Activated CD4-positive, alpha-beta T cell treated with anti-CD3 and anti-CD28 coated beads for 4 hours (primary cell): ENCODE results near the gene TMEM120B.
A peak's percentile ranks its signal among the peaks of the same experiment; 100 is the strongest.
"Not testable (repeated sequence)": the region's sequence is repeated elsewhere in the genome, so short reads cannot be mapped to it uniquely, and the experiment has no call there.

Experiments used
- DNase-seq, 2 donors: peaks; one replicate each; pipeline ENCODE4 v3.0.0-alpha.2; 2020

Gene TMEM120B

DNA sequence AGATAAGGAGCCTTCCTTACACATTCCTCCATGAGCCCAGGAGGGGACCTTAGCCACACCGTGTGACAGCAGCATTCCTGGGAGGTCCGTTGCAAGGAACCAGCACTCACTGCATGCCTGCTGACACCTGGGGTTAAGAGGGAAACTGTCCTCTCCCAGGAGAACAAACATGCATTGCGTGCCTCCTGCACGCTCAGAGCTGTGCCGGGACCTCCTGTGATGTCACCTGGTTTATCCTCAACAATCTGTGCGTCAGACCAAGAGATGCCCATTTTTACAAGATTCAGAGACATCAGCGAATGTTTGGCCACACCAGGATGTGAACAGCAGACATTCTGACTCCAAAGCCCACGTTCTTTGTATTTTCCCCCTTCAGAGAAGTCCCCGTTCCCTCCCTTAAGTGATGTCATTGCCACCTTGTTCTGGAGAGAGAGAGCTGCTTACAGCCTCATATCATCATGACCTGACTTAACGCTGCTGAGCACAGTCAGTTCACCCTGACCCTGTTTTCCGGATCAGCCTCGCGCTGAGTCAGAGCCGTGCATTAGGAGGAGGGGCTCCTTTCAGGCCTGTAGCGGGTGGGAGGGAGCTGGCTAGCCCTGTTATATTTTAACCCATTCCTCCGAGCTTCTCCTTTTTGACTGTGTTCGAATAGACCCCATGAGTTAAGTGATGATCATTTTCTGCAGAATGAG lies 36.2 kb downstream of the TMEM120B start:
- DNase-seq, result peak; percentile 20 to 29

DNA sequence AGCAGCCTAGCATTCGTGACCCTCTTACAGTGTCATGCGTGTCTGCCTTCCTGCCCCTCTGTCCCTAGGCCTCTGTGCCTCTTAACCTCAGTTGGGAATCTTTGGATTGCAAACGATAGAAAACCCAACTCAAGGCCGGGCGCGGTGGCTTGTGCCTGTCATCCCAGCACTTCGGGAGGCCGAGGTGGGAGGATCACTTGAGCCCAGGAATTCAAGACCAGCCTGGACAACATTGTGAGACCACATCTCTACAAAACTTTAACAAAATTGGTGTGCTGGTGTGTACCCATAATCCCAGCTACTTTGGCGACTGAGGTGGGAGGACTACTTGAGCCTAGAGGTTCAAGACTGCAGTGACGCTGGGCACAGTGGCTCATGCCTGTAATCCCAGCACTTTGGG lies 36.7 kb downstream of the TMEM120B start:
- DNase-seq, result no peak

DNA sequence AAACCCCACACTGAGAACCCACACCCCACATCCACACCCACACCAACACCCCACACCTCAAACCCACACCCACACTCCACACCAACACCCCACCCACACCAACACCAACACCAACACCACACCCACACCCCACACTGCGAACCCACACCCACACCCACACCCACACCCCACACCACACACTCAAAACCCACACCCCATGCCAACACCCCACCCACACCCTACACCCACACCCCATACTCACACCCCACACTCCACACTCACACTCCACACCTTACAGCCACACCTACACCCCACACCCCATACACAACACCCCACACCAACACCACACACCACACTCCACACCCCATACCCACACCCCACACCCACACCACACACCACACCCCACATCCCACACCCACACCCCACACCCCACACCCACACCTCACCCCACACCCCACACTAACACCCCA lies 38.0 kb downstream of the TMEM120B start:
- DNase-seq, result peak in 1 of 2 donors; percentile 21

DNA sequence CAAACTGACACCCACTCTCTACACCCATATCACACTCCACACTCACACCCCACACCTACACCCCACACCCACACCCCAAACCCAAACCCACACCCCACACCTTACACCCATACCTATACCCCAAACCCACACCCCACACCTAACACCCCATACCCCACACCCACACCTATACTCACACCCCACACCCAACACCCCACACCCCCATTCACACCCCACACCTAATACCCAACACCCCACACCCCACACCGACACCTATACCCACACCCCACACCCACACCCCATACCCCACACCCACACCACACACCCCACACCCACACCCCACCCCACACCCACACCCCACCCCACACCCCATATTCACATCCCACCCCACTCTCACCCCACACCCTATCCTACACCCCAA lies 38.5 kb downstream of the TMEM120B start:
- DNase-seq, result no peak

DNA sequence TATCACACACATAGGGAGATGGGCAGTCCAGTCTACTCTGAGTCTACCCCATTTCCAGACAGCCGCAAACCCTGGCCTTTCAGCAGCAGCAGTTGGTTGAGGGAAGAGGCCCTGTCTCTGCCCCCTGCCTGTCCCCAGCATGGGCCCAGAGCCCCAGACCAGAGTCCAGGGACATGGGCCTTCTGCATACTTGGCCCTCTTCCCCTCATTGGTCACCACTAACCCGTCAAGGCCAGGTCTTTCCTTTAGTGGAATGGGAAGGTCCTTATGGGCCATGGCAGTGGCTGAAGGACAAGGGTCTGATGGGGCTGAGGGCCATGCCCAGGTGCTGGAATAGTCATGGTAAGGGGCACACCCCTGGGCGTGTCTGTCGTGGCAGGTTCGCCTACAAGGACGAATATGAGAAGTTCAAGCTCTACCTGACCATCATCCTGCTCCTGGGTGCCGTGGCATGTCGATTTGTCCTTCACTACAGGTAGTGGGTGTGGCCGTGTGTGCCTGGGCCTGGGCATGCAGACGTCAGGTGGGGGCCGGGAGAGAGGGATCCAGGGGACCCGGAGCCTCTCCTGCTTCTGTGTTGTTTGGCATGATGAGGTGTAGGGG lies 39.3 kb downstream of the TMEM120B start:
- no peak for DNase-seq

DNA sequence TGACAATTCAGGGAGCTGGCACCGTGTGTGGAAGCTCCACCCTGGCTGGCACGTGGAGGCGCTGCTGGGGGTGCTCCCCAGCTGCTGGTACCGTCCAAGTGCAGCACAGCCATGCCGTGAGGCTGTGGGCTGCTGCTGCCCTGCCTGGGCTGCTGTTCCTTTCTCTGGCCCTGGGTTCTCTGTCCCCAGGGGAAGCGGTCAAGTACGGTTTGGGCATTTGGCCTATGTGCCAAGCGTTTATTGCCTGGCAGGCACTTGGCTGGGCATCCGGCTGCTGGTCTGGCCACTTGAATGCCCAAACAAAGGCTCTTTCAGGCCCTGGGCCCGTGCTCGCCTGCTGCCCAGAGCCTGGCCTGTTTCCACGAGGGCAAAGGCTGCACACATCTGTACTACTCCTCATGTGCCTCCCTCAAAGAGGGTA lies 41.3 kb downstream of the TMEM120B start:
- DNase-seq, result no peak

DNA sequence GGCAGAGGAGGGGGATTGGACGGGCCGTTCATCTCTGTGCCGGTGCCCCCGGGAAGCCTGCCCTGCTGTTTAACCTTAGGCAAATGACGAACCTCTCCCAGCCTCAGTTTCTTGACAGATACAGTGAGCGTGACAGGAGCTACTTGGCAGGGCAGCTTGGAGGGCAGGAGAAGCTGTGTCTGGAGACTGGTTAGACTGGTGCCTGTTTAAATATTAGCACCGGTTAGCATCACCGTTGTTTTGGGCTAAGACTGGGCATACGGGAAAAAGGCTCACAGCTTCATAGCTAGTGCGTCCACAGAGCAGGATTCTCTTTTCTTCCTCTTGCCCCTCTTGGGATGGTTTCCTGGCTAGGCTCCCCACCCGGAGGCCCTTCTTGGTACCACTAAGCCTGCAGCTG lies 42.3 kb downstream of the TMEM120B start:
- no peak for DNase-seq

DNA sequence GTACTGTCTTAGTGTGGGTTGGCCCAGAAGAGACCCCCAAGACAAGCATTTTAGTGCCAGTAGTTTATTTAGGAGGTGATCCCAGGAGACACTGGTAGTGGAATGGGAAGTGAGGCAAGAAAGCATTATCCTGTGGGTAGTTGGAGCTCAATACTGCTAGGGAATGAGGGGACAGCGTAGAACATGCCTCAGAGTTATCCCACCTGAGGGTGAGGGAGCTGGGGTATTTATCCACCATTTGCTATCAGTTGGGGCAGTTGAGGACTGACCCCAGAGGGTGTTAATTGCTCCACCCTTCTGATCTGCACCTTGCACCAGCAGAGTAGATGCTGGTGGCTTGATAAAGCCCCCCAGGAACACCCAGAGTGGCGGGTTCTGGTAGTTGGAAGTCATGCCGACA lies 43.0 kb downstream of the TMEM120B start:
- no peak for DNase-seq

DNA sequence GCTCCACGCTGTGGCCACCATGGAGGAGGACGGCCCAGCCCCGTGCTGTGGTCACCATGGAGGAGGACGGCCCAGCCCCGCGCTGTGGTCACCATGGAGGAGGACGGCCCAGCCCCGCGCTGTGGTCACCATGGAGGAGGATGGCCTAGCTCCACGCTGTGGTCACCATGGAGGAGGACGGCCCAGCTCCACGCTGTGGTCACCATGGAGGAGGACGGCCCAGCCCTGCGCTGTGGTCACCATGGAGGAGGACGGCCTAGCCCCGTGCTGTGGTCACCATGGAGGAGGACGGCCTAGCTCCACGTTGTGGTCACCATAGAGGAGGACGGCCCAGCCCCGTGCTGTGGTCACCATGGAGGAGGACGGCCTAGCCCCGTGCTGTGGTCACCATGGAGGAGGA lies 46.0 kb downstream of the TMEM120B start:
- DNase-seq, result not testable (repeated sequence)

DNA sequence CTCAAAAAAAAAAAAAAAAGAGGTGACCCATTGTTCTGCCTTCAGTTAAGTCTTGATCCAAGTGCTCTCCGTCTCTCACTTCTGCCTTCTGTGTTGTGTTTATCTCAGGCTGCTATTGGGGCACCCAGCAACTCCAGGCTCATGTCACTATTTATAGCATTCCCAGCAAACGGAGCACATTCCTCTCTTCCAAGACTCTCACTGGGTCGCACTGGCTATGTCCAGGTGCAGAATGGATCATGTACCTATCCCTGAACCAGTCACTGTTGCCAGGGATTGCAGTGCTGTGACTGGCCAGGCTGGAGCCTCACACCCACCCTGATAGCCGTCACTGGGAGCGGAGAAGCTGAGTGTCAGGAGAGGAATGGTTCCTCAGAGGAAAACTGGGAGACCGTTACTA lies 49.7 kb downstream of the TMEM120B start:
- DNase-seq, result no peak

DNA sequence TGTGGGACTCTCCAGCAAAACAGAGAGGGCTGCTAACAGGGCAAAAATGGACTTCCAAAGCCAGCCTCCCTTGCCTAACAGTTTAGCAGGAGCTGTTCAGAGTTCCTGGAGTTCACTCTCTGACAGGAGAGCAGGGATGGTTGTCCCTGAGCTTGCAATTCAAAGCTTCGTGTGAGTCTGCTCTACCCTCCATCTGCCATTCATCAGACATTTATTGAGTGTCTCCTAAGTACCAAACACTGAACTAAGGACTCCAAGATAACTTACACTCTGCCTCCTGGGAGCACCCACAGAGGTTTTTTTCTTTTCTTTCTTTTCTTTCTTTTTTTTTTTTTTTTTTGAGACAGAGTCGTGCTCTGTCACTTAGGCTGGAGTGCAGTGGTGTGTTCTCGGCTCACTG lies 52.3 kb downstream of the TMEM120B start:
- DNase-seq, result no peak

DNA sequence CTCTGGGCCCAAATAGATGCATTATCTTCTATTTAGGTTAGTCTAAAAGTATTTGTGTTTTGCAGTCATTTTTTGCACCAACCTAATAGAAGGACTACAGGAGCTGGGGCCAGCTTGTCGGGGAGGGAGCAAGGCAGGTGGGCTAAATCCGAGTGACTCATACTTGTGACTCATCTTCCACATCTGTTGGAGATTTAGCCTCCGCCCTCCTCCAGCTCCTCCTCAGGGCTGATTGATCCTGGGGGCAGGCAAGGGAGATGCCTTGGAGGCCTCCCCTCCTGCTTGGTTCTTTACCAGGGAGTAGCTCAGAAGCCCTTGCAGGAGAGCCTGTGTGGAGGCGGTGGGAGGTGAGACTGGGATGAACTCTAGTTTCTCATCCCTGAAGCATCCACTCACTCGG lies 53.0 kb downstream of the TMEM120B start:
- no peak for DNase-seq

DNA sequence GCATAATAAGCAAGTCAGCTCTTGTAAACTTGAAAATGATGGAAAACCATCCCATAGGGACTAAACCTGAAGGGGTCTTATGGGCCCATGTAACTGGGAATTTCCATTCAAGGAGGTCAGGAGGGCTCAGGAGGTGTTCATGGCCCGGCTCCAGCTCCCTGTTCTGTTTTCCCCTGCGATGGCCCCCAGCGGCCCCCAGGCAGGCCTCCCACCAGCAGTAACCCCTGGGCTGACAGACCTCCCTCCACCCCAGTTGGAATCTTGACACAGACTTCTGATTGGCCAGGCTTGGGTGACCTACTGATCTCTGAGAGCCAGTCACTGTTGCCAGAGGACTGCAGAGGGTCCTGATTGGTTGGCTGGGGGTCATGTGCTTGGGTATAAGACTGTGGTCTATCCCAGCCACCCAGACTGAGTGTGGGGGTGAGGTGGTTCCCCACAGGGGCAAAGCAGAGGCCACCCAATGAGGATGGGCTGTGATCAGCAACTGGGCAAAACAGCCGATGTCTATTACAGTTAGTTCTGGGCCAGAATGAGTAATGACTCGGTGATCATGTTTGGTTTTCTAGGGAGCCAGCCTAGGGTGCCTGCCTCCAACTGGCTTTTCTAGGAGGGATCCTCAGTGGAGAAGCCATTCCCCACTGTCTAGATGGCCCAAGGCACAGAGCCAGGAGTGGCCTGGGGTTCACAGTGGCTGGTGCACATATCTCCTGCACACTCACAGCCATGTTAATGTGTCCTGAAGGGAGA lies 53.9 kb downstream of the TMEM120B start:
- no peak for DNase-seq

DNA sequence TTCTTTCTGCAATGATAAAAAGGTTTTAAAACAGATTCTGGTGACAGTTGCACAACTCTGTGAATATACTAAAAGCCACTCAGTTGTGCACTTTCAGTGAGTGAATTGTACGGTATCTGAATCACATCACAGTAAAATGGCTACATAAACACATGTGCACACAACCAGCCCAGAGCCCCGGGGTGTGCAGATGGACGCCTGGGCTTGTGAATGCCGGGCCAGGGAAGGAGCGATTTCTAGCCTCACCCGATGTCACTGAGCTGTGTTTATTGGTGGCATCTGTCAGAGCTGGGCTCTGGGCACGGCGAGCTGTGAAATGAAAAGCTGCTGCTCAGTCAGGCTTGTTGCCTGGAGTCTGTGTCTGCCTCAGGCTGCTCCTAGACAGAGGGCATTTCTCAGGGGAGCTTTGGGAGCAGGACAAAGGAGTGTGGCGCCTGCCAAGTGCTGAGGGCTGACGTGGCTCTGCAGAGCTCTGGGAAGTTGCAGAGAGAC lies 55.0 kb downstream of the TMEM120B start:
- no peak for DNase-seq

DNA sequence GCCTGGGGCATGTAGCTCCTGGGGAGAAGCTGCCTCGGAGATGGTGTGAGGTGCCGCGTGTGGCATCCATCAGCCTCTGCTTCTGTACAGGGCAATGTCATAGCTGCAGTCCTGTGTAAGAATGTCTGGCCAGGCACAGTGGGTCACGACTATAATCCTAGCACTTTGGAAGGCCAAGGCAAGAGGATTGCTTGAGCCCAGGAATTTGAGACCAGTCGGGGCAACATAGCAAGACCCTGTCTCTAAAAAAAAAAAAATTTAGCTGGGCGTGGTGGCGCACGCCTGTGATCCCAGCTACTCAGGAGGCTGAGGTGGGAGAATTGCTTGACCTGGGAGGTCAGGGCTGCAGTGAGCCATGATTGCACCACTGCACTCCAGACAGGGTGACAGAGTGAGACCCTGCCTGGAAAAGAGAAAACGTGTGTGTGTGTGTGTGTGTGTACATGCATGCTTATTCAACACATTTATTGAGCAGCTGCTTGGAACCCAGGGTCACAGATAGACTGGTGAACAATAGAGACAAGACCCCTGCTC lies 56.8 kb downstream of the TMEM120B start:
- no peak for DNase-seq

DNA sequence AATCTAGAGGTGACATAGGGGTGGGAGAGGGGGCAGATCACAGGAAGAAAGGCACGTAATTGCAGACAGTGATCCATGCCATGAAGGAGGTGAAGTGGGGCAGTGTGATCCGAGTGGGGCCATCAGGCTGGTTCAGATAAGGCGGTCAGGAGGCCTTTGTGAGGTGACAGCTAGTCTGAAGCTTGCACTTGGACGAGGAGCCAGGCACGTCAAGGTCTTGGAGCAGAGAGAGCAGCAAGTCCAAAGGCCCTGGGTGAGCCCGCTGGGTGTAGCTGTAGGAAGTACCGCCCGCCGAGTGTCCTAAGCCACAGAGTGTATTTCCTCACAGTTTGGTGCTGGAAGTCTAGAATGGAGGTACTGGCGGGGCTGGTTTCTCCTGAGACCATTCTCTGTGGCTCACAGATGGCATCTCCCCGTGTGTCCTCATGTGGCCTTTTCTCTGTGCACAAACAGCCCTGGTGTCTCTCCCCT lies 57.3 kb downstream of the TMEM120B start:
- DNase-seq, result no peak

DNA sequence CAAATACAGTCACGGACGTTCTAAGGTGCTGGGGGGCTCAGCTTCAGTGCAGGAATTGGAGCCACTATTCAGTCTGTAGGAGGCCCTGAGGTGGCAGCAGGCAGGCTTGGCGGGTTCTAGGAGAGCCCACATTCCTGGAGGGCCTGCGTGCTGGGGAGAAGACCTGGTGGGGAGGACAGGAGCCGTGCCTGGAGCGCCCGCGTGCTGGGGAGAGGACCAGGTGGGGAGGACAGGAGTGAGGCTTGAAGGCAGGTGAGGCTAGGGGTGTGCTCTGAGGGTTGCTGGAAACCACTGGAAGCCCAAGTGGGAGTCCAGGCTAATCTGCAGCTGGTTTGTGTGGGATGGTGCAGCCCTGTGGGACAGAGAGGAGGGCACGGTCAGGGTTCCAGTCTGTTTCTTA lies 57.8 kb downstream of the TMEM120B start:
- DNase-seq, result no peak

DNA sequence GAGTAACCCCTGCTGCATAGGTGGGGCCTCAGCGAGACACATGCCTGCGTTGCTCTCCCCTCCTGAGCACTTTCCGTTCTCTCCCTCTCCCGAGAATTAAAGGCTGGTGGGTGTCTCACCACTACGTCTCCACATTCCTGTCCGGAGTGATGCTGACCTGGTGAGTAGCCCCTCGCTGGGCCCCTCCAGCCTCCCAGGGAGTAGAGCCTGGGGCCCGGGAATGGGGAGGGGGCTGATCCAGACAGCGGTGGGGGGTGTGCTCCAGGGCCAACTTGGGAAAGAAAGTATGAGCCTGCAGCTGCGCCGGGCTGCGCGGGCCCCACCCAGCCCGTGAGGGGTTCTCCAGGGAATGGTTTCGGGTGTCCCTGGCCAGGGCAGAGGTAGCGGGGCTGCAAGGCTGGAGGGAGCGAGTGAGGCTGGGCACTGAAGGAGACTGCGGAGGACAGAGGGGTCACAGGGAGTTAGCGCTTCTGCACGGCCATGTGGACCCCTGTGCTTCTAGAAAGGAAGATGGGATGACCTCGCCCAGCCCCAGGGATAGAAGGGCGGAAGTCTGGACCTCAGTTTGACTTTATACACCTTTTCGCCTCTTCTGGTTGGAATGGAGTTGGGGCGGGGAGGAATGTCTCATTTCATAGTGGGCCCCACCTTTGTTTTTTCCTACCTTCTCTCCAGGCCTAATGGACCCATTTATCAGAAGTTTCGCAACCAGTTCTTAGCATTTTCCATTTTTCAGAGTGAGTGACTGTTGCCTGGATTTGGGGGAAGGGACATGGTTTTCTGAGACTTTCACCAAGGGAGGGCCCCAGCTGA lies 58.5 kb downstream of the TMEM120B start:
- DNase-seq, result no peak

DNA sequence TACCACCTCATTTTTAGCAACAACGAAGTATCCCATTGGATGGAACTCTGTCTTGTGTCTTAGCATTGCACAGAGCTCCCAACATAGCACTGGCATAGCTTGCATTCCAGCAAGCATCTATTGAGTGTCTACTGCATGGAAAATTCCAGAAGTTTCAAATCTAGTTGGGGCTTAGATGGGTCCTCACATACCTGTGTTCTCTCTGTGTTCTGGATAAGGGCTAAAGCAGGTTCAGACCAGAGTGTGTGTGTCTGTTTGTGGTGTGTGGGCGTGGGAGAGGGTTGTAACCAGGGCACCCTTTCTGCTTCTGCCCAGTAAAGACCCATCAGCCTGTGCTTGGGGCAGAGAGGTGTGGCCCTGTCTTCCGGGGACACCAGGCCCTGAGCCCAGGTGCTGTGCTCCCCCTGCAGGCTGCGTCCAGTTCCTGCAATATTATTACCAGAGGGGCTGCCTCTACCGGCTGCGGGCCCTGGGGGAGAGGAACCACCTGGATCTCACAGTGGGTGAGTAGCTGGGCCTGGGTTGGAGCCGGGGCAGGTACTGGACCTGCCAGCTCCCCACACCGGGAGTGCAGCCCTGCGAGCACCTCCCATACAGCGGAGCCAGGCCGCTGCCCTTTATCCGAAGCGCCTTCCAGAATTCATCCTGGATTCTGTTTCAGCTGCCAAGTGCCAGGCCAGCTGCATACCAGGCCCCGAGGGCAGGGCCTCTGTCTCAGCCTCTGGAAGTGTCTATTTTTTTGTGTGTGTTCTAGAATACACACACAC lies 60.6 kb downstream of the TMEM120B start:
- DNase-seq, result peak; percentile 74 to 78

DNA sequence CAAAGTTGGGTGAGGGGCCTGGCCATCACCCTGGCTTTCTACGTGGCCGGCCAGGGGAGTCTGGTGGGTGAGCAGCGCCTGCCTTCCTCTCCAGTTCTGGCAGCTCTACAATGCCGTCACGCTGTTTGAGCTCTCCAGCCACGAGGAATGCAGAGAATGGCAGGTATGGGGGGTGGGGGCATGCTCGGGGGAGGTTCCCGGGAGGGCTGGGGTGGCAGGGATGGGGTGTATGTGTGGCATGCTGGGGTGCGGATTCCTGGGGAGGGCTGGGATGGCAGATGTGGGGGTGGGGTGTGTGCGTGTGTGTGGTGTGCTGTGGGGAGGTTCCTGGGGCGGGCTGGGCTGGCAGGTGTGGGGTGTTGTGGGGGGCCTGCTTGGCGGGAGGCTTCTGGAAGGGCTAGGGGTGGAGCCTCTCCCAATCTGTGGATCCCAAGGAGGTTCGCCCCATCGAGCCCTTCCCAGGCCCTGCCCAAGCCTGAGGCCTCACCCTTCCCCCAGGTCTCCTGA lies 62.5 kb downstream of the TMEM120B start:
- DNase-seq, result no peak

DNA sequence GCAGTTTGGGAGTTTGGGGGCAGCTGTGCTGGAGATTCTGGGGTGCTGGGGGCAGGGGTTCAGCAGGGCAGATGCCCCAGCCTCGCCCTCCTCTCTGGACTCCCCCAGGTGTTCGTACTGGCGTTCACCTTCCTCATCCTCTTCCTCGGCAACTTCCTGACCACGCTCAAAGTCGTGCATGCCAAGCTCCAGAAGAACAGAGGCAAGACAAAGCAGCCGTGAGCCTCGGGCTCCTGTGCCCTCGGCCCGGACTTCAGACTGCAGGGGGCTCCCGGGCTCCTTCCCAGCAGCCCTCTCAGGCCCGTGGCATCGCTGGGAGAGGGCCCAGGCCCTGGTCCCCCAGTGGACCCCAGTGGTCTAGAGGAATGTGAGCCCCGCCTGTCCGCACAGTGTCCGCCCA lies 62.9 kb downstream of the TMEM120B start:
- no peak for DNase-seq
